ENCODE results near the gene ZGPAT.
A peak's percentile ranks its signal among the peaks of the same experiment; 100 is the strongest.

ZGPAT gene

DNA sequence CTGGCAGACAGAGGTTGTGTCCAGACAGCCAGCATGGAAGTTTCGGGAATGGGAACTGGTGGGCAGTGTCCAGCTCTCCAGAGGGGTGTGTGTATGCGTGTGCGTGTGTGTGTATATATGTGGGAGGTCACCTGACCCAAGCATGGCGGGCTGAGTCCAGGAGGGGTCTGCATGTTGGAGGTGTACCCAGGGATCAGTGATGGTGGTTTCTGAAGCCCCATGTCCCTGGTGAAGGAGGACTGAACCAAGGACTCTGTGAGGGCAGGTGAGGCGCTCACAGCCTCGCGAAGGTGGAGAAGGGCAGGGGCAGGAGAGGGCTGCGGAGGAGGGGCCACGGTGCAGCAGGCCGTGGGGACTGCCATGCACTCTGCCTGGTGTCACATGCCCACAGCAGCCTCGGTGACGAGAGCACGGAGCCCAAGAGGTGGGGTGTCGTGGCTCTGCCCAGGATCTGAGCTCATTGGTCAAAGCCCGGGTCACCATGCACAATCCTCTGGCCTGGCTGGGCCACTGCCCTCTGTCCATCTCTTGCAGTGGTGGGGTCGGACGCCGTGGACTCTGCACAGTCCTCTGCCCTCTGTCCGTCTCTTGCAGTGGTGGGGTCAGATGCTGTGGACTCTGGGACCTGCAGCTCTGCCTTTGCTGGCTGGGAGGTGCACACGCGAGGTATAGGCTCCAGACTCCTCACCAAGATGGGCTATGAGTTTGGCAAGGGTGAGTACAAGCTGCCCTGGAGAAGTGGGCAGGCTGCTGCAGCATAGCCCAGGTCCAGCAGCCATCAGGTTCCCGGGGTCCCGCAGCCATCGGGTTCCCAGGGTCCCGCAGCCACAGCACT is 26.5 kb downstream of the ZGPAT start:
- no peak for DNase-seq (ENCODE audit: low read depth)

DNA sequence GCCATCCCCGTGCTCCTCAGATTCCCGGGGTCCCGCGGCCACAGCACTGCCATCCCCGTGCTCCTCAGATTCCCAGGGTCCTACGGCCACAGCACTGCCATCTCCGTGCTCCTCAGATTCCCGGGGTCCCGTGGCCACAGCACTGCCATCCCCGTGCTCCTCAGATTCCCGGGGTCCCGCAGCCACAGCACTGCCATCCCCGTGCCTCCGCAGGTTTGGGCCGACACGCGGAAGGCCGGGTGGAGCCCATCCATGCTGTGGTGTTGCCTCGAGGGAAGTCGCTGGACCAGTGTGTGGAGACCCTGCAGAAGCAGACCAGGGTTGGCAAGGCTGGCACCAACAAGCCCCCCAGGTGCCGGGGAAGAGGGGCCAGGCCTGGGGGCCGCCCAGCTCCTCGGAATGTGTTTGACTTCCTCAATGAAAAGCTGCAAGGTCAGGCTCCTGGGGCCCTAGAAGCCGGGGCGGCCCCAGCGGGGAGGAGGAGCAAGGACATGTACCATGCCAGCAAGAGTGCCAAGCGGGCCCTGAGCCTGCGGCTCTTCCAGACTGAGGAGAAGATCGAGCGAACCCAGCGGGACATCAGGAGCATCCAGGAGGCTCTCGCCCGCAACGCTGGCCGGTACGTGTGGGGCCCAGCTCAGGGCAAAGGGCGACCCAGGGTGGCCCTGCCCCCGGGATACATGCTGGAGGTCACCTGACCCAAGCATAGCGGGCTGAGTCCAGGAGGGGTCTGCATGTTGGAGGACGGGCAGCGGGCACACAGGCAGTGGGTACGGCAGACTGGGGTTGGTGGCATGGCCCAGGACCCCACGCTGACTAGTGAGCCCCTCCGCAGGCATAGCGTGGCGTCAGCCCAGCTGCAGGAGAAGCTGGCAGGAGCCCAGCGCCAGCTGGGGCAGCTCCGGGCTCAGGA is 27.4 kb downstream of the ZGPAT start:
- DNase-seq (ENCODE audit: low read depth): no peak

DNA sequence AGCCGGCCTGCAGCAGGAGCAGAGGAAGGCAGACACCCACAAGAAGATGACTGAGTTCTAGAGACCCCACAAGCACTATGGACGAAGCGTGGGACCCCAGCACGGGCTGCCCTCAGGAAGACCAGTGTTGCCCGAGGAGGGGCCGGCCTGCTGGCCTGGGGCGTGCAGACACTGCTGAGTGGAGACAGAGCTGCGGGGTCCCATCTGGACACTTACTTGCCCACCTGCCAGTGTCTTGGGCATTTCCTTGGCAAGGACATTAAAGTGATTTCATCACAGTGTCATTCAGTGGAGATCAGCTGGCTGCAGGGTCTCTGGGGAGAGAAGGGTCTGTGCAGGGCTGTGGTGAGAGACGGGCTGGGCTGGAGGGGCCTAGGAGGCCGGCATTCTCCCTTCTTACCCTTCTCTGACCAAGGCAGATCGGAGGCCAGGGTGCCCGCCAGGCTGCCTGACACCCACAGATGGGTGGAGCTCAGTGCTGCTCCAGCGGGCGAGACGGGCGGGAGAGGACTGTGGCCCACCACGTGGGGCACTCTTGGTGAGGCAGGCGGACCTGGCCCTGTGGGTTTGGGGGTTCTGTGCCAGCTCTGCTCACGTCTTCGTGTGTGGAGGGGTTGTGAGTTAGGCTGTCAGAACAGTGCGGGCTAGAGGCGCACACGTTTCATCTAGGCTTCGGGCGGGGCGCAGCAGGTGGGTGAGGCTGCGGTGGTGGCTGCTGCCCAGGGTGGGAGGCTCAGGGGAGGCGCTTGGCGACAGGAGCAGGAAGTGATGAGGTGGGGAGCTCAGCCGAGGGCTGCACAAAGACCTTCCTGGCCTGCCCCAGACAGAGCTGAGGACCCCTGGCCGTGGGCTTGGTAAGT is 28.2 kb downstream of the ZGPAT start, which contains the start of gene LIME1:
Gene LIME1, plus strand, starts transcription at position 806 of the 860 bp plus-strand sequence. CDS start 886 bp downstream, outside the sequence.
- peak; percentile 75 for DNase-seq (ENCODE audit: low read depth)

DNA sequence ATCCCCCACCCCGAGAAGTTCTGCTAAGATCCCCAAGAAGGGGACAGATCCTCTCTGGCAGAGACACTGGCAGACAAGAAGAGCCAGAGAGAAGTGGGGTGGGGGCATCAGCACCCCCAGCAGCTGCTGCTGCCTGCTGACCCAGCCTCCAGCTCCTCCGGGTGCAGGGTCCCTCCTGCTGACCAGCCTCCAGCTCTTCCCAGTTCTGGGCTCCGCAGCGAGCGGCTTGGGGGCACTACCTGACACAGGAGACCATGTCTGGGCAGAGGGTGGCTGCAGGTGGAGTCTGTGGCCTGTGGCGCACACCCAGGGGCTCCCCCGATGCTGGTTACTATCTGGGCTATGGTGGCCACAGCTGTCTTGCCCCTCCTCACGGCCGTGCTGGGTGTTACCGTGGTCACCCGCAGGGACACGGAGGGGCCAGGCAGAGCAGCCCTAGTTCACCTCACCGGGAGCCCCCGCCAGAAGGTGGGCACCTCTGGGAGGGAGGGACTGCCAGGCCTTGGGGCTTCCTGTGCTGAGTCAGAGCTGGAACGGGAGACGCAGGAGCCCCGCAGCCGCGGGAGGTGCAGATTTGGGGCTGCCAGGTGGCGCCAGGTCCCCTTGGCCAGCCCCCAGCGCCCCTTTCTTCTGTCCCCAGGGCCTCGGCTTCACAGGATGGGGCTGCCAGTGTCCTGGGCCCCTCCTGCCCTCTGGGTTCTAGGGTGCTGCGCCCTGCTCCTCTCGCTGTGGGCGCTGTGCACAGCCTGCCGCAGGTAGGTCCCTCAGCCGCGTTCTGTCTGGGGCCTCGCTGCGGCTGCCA is 29.3 kb downstream of the ZGPAT start:
- DNase-seq (ENCODE audit: low read depth): peak; percentile 52

DNA sequence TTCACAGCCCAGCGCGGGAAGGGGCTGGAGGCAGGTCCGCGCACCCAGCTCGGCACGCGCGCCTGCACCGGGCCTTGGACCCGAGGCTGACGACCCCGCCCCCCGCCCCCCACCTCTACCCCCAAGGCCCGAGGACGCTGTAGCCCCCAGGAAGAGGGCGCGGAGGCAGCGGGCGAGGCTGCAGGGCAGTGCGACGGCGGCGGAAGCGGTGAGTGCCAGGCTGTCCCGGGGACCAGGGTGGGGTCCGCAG is 29.8 kb downstream of the ZGPAT start:
- DNase-seq (ENCODE audit: low read depth): no peak

DNA sequence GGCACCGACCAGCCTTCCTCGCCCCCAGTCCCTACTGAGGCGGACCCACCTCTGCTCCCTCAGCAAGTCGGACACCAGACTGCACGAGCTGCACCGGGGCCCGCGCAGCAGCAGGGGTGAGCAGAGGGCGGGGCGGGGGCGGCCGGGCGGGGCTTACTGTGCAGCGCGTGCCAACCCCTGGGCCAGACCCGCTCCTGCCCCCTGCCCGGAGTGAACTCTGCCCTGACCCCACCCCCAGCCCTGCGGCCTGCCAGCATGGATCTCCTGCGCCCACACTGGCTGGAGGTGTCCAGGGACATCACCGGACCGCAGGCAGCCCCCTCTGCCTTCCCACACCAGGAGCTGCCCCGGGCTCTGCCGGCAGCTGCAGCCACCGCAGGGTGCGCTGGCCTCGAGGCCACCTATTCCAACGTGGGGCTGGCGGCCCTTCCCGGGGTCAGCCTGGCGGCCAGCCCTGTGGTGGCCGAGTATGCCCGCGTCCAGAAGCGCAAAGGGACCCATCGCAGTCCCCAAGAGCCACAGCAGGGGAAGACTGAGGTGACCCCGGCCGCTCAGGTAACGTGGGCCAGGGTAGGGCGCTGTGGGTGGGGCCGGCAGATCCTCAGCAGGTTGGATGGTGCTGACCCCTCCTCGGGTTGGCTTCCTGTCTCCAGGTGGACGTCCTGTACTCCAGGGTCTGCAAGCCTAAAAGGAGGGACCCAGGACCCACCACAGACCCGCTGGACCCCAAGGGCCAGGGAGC is 30.3 kb downstream of the ZGPAT start:
- DNase-seq (ENCODE audit: low read depth): no peak

DNA sequence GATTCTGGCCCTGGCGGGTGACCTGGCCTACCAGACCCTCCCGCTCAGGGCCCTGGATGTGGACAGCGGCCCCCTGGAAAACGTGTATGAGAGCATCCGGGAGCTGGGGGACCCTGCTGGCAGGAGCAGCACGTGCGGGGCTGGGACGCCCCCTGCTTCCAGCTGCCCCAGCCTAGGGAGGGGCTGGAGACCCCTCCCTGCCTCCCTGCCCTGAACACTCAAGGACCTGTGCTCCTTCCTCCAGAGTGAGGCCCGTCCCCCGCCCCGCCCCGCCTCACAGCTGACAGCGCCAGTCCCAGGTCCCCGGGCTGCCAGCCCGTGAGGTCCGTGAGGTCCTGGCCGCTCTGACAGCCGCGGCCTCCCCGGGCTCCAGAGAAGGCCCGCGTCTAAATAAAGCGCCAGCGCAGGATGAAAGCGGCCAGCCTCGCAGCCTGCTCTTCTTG is 30.9 kb downstream of the ZGPAT start:
- DNase-seq (ENCODE audit: low read depth): no peak

DNA sequence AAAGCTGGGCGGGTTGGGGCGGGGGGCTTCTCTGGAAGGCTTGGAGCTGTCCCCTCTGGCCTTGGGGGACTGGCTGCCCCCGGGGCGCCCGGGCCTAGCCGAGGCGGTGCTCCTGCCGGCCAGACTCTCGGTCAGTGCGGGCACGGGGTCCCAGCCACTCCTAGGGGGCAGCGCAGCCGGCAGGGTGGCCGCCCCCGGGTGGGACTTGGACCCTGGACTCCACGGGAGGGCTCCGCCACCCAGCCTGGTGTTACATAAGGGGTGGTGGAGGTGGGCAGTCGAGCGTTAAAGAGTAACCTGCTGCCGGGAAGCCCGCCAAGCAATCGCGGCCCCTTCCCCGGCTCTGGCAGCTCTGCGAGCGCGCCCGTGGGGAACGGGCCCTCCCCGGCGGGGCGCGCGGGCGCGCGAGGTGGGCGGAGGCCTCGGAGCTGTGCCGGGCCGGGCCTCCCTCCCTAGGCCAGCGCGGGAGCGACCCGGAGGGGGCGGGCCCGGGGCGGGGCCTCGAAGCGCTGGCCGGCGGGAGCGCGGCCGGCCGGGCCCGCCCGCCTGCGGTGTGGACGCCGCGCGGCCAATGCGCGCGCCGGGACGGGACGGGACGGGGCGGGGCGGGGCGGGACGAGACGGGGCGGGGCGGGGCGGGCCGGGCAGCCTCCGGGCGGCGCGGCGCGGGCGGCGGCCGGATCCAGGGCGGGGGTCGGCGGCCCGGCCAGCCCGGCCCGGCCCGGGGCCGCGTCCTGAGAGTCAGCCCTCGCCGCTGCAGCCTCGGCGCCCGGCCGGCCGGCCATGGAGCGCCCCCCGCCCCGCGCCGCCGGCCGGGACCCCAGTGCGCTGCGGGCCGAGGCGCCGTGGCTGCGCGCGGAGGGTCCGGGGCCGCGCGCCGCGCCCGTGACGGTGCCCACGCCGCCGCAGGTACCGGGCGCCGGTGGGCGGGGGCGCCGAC is 31.6 kb downstream of the ZGPAT start, which contains the start of gene SLC2A4RG:
Gene SLC2A4RG, plus strand, starts transcription at position 647 of the 940 bp plus-strand sequence. Its CDS starts 137 bp downstream, at position 784.
- peak; percentile 67 for DNase-seq (ENCODE audit: low read depth)

DNA sequence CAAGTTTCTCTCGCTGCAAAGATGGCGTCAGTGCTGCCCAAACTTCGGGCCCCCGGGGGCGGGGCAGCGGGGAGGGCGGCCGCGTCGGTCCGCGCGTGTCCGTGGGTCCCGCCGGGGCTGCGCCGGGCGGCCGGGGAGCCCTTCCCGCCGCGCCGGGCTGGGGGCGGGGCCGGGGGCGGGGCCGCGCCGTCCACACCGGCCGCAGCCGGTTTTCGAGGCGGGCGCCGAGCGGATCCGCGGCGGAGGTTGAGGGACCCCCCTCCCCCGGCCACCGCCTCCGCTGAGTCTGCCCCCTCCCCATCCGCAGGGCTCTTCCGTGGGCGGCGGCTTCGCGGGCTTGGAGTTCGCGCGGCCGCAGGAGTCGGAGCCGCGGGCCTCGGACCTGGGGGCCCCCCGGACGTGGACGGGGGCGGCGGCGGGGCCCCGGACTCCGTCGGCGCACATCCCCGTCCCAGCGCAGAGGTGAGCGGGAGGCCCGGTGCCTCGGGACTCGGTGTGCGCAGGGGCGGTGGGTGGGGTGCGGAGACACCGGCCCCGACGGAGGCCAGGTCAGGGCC is 32.3 kb downstream of the ZGPAT start:
- peak; percentile 53 for DNase-seq (ENCODE audit: low read depth)

DNA sequence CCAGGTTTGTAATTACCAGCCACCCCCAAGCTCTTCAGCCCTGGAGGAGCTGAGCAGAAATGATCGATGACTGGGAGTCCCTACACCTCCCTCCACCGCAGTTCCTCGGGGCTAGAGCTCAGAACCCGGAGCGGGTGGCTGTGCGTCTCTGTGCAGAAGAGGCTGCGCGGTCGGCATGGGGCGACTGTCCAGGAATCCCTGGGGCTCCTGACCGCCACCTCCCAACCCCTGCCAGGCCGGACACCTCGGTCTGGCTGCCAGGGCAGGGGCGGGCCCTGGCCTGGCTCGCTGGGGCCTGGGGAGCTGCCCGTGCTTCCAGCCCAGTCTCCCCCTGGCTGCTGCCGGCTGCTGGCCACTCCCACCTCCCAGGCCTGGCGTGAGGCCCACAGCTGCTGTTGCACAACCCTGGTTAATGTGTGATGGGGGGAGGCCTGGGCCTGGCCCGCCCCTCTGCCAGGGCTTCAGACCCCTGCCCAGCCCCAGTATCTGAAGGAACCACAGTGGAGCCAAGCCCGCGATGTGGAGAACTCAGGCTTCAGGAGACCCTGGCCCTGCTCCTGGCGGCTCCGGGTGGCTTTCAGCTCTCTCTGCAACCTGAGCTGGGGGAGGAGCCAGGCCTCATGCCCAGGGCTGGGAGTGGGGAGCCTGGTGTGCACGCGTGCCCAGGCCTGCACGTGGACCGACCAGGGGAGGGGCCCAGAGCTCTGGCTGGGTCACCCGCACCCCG is 33.0 kb downstream of the ZGPAT start:
- no peak for DNase-seq (ENCODE audit: low read depth)

DNA sequence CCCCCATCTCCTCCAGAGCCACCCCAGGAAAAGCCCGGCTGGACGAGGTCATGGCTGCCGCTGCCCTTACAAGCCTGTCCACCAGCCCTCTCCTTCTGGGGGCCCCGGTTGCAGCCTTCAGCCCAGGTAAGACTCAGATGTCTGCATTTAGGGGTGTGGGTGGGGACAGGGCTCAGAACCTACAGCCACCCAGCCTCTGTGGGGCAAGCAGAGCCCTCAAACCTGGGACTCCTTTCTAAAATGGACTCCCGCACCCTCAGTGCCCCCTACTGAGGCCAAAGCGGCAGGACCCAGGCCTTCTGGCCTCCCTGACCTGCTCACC is 33.5 kb downstream of the ZGPAT start:
- no peak for DNase-seq (ENCODE audit: low read depth)

DNA sequence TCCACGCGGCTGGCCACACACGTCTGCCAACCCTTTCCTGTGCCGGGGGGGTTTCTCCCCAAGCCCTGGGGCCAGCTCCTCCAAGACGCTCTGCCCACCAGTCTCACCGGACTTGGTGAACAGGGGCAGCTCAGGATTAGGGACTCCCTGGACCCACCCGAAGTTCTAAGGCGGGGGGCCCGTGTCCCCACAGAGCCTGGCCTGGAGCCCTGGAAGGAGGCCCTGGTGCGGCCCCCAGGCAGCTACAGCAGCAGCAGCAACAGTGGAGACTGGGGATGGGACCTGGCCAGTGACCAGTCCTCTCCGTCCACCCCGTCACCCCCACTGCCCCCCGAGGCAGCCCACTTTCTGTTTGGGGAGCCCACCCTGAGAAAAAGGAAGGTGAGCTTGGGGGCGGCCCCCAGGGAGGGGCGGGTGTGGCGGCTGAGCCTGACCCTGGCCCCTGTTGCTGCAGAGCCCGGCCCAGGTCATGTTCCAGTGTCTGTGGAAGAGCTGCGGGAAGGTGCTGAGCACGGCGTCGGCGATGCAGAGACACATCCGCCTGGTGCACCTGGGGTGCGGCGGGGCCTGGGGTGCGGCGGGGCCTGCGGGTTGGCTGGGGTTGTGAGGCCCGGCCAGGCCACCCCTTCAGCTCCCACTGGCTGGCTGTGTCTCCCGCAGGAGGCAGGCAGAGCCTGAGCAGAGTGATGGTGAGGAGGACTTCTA is 34.0 kb downstream of the ZGPAT start:
- DNase-seq (ENCODE audit: low read depth): no peak

DNA sequence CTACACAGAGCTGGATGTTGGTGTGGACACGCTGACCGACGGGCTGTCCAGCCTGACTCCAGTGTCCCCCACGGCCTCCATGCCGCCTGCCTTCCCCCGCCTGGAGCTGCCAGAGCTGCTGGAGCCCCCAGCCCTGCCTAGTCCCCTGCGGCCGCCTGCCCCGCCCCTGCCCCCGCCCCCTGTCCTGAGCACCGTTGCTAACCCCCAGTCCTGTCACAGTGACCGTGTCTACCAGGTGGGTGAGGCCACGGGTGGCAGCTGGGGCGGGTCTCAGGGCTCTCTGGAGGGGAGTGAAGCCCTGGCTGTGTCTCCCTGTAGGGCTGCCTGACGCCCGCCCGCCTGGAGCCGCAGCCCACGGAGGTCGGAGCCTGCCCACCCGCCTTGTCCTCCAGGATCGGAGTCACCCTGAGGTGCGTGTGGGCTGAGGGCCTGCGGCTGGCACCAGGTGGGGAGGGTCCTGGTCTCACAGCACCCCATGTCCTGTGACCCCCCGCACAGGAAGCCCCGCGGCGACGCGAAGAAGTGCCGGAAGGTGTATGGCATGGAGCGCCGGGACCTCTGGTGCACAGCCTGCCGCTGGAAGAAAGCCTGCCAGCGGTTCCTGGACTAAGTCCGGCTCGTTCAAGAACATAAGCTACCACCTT is 34.7 kb downstream of the ZGPAT start:
- DNase-seq (ENCODE audit: low read depth): no peak

DNA sequence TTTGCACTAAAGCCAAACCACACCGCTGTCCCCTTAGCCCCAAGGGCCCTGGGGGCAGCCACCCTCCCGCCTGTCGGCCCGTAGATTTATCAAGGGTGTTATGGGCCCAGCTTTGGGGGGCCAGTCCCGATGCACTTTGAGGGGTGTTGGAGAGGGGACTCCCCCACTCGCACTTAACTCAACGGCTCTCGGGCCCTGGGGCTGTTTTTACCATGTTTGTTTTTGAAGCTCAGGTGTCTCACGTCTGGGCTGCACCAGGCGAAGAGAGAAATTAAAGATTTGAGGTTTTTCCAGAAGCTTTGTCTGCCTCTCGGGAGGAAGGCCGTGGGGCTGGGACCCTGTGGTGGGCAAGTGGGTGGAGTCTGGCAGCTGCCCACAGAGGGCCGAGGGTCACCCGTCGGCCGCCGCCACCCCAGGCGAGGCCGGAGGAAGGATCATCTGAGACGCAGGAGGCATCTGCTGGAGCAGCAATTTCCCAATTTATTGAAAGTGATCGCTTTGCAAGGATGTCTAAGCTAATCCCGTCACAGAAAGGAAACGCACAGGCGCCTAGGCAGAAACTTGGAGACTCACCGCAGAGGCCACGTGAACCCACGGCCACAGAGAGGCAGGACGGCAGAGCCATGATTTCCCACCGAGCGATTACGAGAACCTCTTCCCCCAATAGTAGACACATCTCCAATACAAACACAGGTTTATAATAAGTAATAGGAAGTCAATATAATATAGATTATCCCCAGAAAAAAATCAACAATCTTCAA is 35.6 kb downstream of the ZGPAT start:
- DNase-seq (ENCODE audit: low read depth): no peak

DNA sequence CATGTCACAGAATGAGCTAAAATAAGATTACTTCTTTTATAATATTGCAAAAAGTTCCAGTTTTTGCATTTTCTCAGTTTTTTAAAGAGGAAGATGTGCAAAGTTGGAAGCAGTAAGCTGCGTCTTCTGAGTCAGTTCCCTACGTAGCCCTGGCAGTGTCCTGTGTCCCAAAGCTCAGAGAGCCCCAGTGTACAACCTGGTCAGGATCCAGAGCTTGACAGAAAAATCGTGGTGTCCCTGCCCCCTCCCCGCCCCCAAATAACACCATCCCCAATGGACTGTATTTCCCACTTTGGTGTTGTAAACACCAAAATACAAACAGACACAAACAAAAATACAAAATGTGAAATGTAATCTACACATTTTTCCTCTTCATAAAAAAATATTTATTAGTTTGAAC is 36.3 kb downstream of the ZGPAT start:
- no peak for DNase-seq (ENCODE audit: low read depth)

DNA sequence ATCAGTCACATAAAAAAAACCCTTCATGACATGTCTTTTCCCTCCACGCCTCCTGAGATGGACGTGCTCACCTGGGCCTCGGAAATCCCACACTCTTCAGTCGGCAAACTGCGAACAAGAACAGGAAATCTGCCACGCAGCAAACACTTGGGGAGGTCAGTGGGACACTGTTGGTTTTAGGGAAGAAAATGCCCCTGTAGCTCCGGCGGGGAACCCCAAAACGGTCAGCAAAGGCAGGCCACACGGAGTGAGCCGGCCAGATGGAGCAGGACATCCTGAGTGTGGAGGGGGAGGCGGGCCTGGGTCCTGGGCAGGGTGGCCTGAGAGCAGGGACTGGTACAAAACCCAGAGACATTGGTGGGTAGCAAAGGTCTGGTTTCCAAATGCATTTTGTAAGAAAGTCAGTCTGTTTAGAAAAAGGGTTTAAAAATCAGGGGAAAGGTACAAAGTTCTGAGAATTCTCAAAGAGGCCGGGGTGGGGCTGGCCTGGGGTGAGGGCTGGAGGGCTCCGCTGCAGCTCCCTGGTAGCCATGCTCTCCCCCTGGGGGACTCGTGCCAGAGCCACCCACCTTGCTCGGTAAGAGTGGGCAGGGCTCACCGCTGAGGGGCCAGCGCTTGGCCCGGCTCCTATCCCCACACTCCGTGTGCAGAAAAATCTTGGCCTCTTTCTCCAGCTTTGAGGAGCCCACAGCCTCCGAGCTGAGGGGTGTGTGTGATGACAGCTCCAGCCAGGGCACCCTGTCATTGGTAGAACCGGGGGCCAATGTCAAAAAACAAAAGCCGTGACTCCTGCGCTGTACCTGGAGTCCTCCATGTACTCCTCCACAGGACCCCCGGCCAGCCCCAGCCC is 37.0 kb downstream of the ZGPAT start:
- no peak for DNase-seq (ENCODE audit: low read depth)
